MM.1S (cell line): ENCODE measurements around the gene PPP3CB.
"Not testable (repeated sequence)": the region's sequence is repeated elsewhere in the genome, so short reads cannot be mapped to it uniquely, and the experiment has no call there.

ENCODE experiments used
- CTCF ChIP-seq: fragments of 300-600 bp; sonication (generic); IDR thresholded peaks from 2 replicates; pipeline ENCODE4 v1.5.1; 2016; ENCODE audit warnings: antibody characterized with exemption, low read length, mixed read lengths
- EZH2phosphoT487 ChIP-seq: fragments of 300-600 bp; sonication (generic); IDR thresholded peaks from 2 replicates; pipeline ENCODE4 v1.6.1; 2018; ENCODE audit warnings: antibody characterized with exemption, low read length

GRCh38 chr10:73394325-73394724 is 101.5 kb downstream of the PPP3CB start:
- TF ChIP-seq CTCF, EZH2phosphoT487: not testable (repeated sequence)
